Spleen (tissue), 11 donors: ENCODE measurements around the gene USP32. TPM values are rescaled to one million over a fixed set of nuclear protein-coding genes. Genes with fewer than 3 reads are reported as not detected.
"Not testable (repeated sequence)": the region's sequence is repeated elsewhere in the genome, so short reads cannot be mapped to it uniquely, and the experiment has no call there.

Experiments
- DNase-seq: peaks from one replicate; pipeline ENCODE4 v3.0.0-alpha.2; 2020
- H3K27ac ChIP-seq, 8 donors: fragments of 200-600 bp; sonication (generic) in 7 of 8; 1 replicate in 4 of 8; 2 replicates in 4 of 8; pipeline versions ENCODE4 v1.5.0 to v1.8.0; 2016 to 2021; ENCODE audit warnings: inconsistent platforms in 4 of 8, mild to moderate bottlenecking in 4 of 8, moderate library complexity in 1 of 8
- H3K27me3 ChIP-seq, 7 donors: fragments of 200-600 bp; sonication (generic) in 6 of 7; replicated peaks in 1 of 7; 1 replicate in 4 of 7; 2 replicates in 3 of 7; pipeline versions ENCODE4 v1.5.0 to v1.8.0; 2016 to 2021; ENCODE audit warnings: inconsistent platforms in 3 of 7, mild to moderate bottlenecking in 1 of 7
- H3K36me3 ChIP-seq, 6 donors: fragments of 200-600 bp; sonication (generic) in 5 of 6; 1 replicate in 4 of 6; 2 replicates in 2 of 6; pipeline versions ENCODE4 v1.5.0 to v1.8.0; 2016 to 2021; ENCODE audit warnings: inconsistent platforms in 2 of 6
- H3K4me1 ChIP-seq, 6 donors: fragments of 200-600 bp; sonication (generic) in 5 of 6; 1 replicate in 3 of 6; 2 replicates in 3 of 6; pipeline versions ENCODE4 v1.5.0 to v1.8.0; 2016 to 2021; ENCODE audit warnings: inconsistent platforms in 3 of 6
- H3K4me3 ChIP-seq, 8 donors: fragments of 200-600 bp; sonication (generic) in 7 of 8; 1 replicate in 4 of 8; 2 replicates in 4 of 8; pipeline versions ENCODE4 v1.5.0 to v1.8.0; 2016 to 2021; ENCODE audit warnings: inconsistent platforms in 4 of 8, mild to moderate bottlenecking in 4 of 8, moderate library complexity in 2 of 8
- H3K9me3 ChIP-seq, 8 donors: fragments of 200-600 bp; sonication (generic) in 7 of 8; 1 replicate in 4 of 8; 2 replicates in 4 of 8; pipeline versions ENCODE4 v1.5.0 to v1.8.0; 2016 to 2021; ENCODE audit warnings: inconsistent platforms in 4 of 8
- CTCF ChIP-seq, 11 experiments: fragments of 200-600 bp in 7 of 11; fragments of 450-650 bp in 4 of 11; sonication (generic) in 4 of 11; IDR thresholded peaks in 8 of 11; conservative IDR thresholded peaks in 3 of 11; 1 replicate in 7 of 11; 2 replicates in 4 of 11; pipeline versions ENCODE4 v1.4.0 to v1.8.0; 2016 to 2021; ENCODE audit warnings: antibody characterized with exemption in 11 of 11, inconsistent platforms in 4 of 11, mild to moderate bottlenecking in 1 of 11
- POLR2A ChIP-seq, 3 donors: fragments of 450-650 bp; IDR thresholded peaks; one replicate each; pipeline ENCODE4 v1.5.1; 2017; ENCODE audit warnings: antibody characterized with exemption in 3 of 3, mild to moderate bottlenecking in 1 of 3
- POLR2AphosphoS5 ChIP-seq, 3 donors: sonication (generic); formaldehyde crosslinking; IDR thresholded peaks; one replicate each; pipeline ENCODE4 v1.5.1; 2017; ENCODE audit warnings: antibody characterized with exemption in 3 of 3
- WGBS, 5 donors: extraction: QIAGEN DNeasy Blood & Tissue Kit in 3 of 5; methylation state at CpG; one replicate each; pipeline versions ENCODE4 v1.1.5 to v1.1.7; 2013 to 2018; 5-methylcytosine and 5-hydroxymethylcytosine counted together
- intact Hi-C: fragments of 100-400 bp; cut with DNase I; formaldehyde crosslinking; loops from one replicate; pipeline ENCODE4 v1.15.0; 2023; ENCODE audit warnings: low total_unique reads
- polyA plus RNA-seq, 3 donors: library from polyadenylated mRNA; stranded (reverse); fragments of 200-250 nt; gene quantifications; one replicate each; pipeline ENCODE4 v1.2.1, GENCODE V29; 2013
- total RNA-seq, 7 donors: library from RNA; depleted of rRNA in 3 of 7; stranded (reverse); fragments of >200 nt in 3 of 7; fragmentation: NEBNext Ultra II Directional in 4 of 7; extraction: Animal tissue kit (Norgen Biotek cat#: 25700) in 4 of 7; gene quantifications; one replicate each; pipeline versions ENCODE4 v1.1.0 to v1.2.1, GENCODE V29; 2016 to 2021
- donor health status: healthy with polysubstance abuse.
- donor health status: DM: no; HTN: no; CAD: no; lungs with moderate emphysema.
- donor health status: DM: no; HTN: no; CAD: no.
- donor health status: Bipolar disorder and iron deficiency.
- donor health status: healthy.
- donor health status: DM: no; HTN: no; CAD: no.
- donor health status: DM: yes; HTN: yes; CAD: no.

Gene USP32
- total and polyA plus RNA-seq, 10 donors, result 7.3 to 115 (median 79.8) TPM

- no peak for DNase-seq
- intact Hi-C loops, result loop anchor here (10.0 kb wide), 1 partner anchor 291 kb away; the partner anchor contains the start of gene CA4
- no peak overlapping the region for H3K4me3 ChIP-seq
- no peaks in the 10 kb centered on the region for H3K36me3 ChIP-seq
- TF ChIP-seq CTCF (IDR thresholded peaks at IDR 0.05 in 8 of 11, conservative IDR thresholded peaks at IDR 0.05 in 3 of 11), result peak; percentile 80 to 95 (median 91)
- TF ChIP-seq POLR2AphosphoS5 (IDR thresholded peaks at IDR 0.05), result peak in 1 of 3 donors; percentile 69
- no peak for TF ChIP-seq POLR2A (IDR thresholded peaks at IDR 0.05)
- 76 to 78% (median 78%) methylated on average over 28 of the region's 28 CpGs for WGBS, 5 donors
- H3K4me1 ChIP-seq, result peaks cover 0 to 11% (median 5%) of the 10 kb centered on the region in 6 donors
- H3K9me3 ChIP-seq, result peaks cover 0 to 11% (median 3%) of the 10 kb centered on the region in 8 donors
- H3K27ac ChIP-seq, result no peak overlapping the region
- peaks cover 0 to 7% (median 0%) of the 10 kb centered on the region in 7 donors for H3K27me3 ChIP-seq
Observed at GRCh38 chr17:60435244-60436167, 43.6 kb upstream of the USP32 start.

- H3K4me3 ChIP-seq, DNase-seq, H3K36me3 ChIP-seq, H3K27ac ChIP-seq, H3K27me3 ChIP-seq: not testable (repeated sequence)
- Histone ChIP-seq H3K9me3 (peaks cover 0 to 11% (median 3%) of the 10 kb centered on the region in 8 donors), H3K4me1 (peaks cover 0 to 11% (median 5%) of the 10 kb centered on the region in 6 donors)
- 88 to 93% (median 92%) methylated on average over 4 of the region's 4 CpGs for WGBS, 5 donors
- intact Hi-C loops, result loop anchor here (10.0 kb wide), 1 partner anchor 289 kb away; the partner anchor contains the start of gene CA4
Observed at GRCh38 chr17:60433021-60433997, 41.4 kb upstream of the USP32 start.

- H3K36me3 ChIP-seq, H3K27ac ChIP-seq, H3K4me3 ChIP-seq, H3K27me3 ChIP-seq, DNase-seq, H3K4me1 ChIP-seq: not testable (repeated sequence)
- intact Hi-C loops, result loop anchor here (10.0 kb wide), 1 partner anchor 286 kb away; the partner anchor contains the start of gene CA4
- peaks cover 0 to 11% (median 3%) of the 10 kb centered on the region in 8 donors for H3K9me3 ChIP-seq
- WGBS, 5 donors, result 87 to 95% (median 90%) methylated on average over 7 of the region's 7 CpGs
Observed at GRCh38 chr17:60430561-60430960, 38.6 kb upstream of the USP32 start.

GRCh38 chr17:60428491-60428890 lies 36.6 kb upstream of the USP32 start:
- intact Hi-C loops, DNase-seq, H3K36me3 ChIP-seq, H3K27ac ChIP-seq, H3K4me1 ChIP-seq, H3K4me3 ChIP-seq, H3K27me3 ChIP-seq: not testable (repeated sequence)
- WGBS, 5 donors, result 83 to 87% (median 85%) methylated on average over 6 of the region's 6 CpGs
- peaks cover 0 to 11% (median 3%) of the 10 kb centered on the region in 8 donors for H3K9me3 ChIP-seq

GRCh38 chr17:60426596-60426995 lies 34.7 kb upstream of the USP32 start:
- intact Hi-C loops, result no loop called here
- H3K9me3 ChIP-seq, result no peaks in the 10 kb centered on the region
- peaks cover 0 to 10% (median 5%) of the 10 kb centered on the region in 6 donors for H3K4me1 ChIP-seq
- no peaks in the 10 kb centered on the region for H3K36me3 ChIP-seq
- 81 to 93% (median 91%) methylated on average over 7 to 10 of the region's 10 CpGs; no CpG with 5 or more reads in 1 of the 5 donors for WGBS, 5 donors
- TF ChIP-seq POLR2AphosphoS5 (IDR thresholded peaks at IDR 0.05) (no peak), CTCF (IDR thresholded peaks at IDR 0.05 in 8 of 11, conservative IDR thresholded peaks at IDR 0.05 in 3 of 11) (no peak), POLR2A (IDR thresholded peaks at IDR 0.05) (no peak)
- no peaks in the 10 kb centered on the region for H3K27me3 ChIP-seq
- no peak overlapping the region for H3K27ac ChIP-seq
- no peak overlapping the region for H3K4me3 ChIP-seq
- DNase-seq, result no peak
